Measurements from ENCODE around the gene GAS2L2. TPM values are rescaled to one million over a fixed set of nuclear protein-coding genes. Genes with fewer than 3 reads are reported as not detected.

The GAS2L2 gene
- total RNA-seq: under 1 TPM in 4 of 5 experiments, not detected in 1; 0.16 to 0.49 (median 0.24) TPM
- polyA plus RNA-seq: not detected
- total RNA-seq: not detected

DNA sequence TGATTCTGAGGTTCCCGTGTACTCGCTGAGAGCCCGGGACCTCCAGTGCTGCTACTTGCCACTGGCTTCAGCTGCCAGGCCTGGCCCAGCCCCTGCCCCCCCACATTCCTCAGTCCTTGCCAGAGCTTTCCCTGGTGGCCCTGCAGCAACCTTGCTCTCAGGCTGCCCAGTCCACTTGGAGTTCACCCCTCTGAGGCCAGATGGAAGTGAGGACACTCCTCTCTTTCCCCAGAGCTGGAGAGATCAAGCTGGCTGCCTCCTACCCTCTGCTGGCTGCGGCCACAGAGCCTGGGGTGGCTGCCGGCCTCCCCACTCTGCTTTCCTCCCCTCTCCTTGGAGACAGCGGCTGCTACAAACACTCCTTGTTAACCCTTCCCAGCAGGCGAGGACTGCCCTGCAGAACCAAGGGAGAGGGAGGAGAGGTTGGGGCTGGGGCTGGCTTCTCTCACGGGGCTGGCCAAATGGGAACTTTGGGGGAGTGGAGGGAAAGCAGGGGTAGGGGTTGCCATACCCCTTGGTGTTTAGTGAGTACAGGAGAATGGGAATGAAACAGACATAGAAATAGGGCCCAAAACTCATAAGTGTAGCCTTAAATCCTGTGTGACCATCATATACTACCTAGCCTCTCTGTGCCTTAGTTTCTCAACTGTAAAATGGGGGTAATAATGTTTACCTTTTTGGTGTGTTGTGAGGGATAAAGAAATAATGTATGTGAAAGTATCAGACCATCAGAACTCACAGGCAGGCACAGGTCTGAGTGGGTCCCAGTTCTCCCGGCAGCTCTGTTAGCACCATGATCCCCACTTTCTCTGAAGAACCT, at the start of gene GAS2L2:
GAS2L2 (minus strand) TSS at position 295 of the 820 bp plus-strand sequence. CDS start 389 bp downstream, outside the sequence.
- Histone ChIP-seq H3K27me3 (ENCODE audit: control insufficient read depth in 2 of 2, insufficient read depth in 2 of 2, low read length in 2 of 2) (peaks cover 0 to 4% of the 10 kb centered on the region in 2 donors), H3K36me3 (ENCODE audit: control insufficient read depth in 2 of 3, insufficient read depth in 3 of 3, low read length in 3 of 3) (no peaks in the 10 kb centered on the region), H3K9me3 (ENCODE audit: control insufficient read depth in 2 of 3, low read length in 3 of 3) (no peaks in the 10 kb centered on the region), H3K4me1 (ENCODE audit: control insufficient read depth in 2 of 2, insufficient read depth in 2 of 2, low read length in 2 of 2) (no peaks in the 10 kb centered on the region), H3K4me3 (ENCODE audit: low read length) (no peak within 1 kb of the TSS), H3K27ac (ENCODE audit: low read depth, low read length) (no peak within 1 kb of the TSS)
- H3K27ac Mint-ChIP-seq: no peak within 1 kb of the TSS
- no peak for ATAC-seq
- peaks cover 29 to 49% (median 33%) of the 10 kb centered on the region in 5 donors for H3K27me3 Mint-ChIP-seq
- no peaks in the 10 kb centered on the region for H3K9me3 Mint-ChIP-seq
- POLR2A ChIA-PET: no interaction called here
- intact Hi-C loops (cut with micrococcal nuclease): no loop called here
- H3K36me3 Mint-ChIP-seq: no peaks in the 10 kb centered on the region
- no peak for DNase-seq
- no peak within 1 kb of the TSS for H3K4me3 Mint-ChIP-seq
- H3K4me1 Mint-ChIP-seq: peaks cover 0 to 16% (median 3%) of the 10 kb centered on the region in 7 donors
- CTCF ChIA-PET: no interaction called here

DNA sequence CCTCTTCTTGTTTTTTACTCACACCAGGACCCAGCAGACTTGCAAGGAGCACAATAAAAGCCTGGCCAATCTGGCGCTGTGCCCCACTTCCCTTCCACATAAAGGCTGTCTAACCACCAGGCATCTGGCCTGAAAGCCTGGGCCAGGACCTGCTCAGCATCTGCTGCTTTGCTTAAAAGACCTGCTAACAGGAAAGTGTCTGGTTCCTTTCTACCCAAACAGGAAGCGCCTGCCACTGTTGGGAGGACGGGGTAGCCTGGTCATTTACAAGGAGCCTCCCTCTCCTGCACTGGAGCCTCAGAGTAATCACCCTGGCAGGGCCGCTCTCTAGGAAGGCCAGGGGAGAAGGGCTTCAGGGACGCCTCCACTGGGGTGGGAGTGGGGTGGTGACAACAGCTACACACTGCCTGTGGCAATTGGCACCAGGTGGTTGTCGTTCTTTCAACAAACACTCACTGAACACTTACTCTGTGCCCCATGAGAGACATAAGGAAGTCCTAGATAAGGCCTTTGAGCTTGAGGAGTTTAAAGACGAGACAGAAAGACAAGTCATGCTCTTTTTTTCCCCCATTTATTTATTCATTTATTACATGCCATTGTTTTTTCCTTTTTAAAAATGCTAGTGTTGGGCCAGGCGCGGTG, 48.7 kb upstream of the GAS2L2 start:
- H3K9me3 Mint-ChIP-seq: peaks cover 0 to 3% (median 0%) of the 10 kb centered on the region in 11 donors
- Histone ChIP-seq H3K4me1 (ENCODE audit: control insufficient read depth in 2 of 2, insufficient read depth in 2 of 2, low read length in 2 of 2) (peaks cover 0 to 22% of the 10 kb centered on the region in 2 donors), H3K27me3 (ENCODE audit: control insufficient read depth in 2 of 2, insufficient read depth in 2 of 2, low read length in 2 of 2) (no peaks in the 10 kb centered on the region), H3K27ac (ENCODE audit: low read depth, low read length) (peak overlapping the region; percentile 42), H3K9me3 (ENCODE audit: control insufficient read depth in 2 of 3, low read length in 3 of 3) (no peaks in the 10 kb centered on the region), H3K36me3 (ENCODE audit: control insufficient read depth in 2 of 3, insufficient read depth in 3 of 3, low read length in 3 of 3) (no peaks in the 10 kb centered on the region), H3K4me3 (ENCODE audit: low read length) (no peak overlapping the region)
- H3K27me3 Mint-ChIP-seq: peaks cover 0 to 29% (median 6%) of the 10 kb centered on the region in 5 donors
- CTCF ChIA-PET: interaction anchor here (0.5 to 1.4 kb wide), 5 partner anchors 9 to 661 kb away, joined by 3 to 7 read pairs (median 3); no protein-coding TSS in a partner anchor
- peaks cover 14 to 52% (median 42%) of the 10 kb centered on the region in 7 donors for H3K4me1 Mint-ChIP-seq
- H3K36me3 Mint-ChIP-seq: no peaks in the 10 kb centered on the region
- POLR2A ChIA-PET: interaction anchor here (1.1 kb wide), 1 partner anchor 37 kb away, joined by 6 read pairs; no protein-coding TSS in a partner anchor
- peak overlapping the region in 9 of 10 donors; percentile 42 to 81 (median 64) for H3K4me3 Mint-ChIP-seq
- peak overlapping the region; percentile 43 to 93 (median 85) for H3K27ac Mint-ChIP-seq
- DNase-seq: peak in 6 of 9 donors; percentile 19 to 34 (median 24)
- ATAC-seq: peak; percentile 25
- intact Hi-C loops (cut with micrococcal nuclease): loop anchor here (10.0 kb wide), 4 partner anchors 427 to 817 kb away; partner anchors contain the start of genes LIG3 (in 1 of the 2), SLFN11 (in 1 of the 2) and SLFN5 (in 1 of the 2)

DNA sequence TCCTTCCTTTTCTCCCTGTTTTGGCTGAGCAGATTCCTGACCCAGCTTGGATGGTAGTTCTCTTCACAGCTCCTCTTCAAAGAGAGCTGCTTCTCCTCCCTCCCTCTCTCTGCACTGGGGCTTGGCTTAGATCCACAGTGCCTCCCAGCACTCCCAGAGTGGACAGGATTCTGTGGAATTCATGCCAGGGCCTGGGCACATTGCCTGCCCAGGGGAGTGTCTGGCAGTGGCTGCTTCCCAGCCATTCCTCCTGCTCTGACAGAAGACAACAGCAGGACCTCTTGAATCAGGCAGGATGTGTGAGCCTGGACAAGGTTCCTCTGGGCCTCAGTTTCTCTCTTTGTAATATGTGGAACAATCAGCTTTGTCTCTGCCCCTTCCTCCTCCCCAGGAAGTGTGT, 46.9 kb upstream of the GAS2L2 start:
- H3K9me3 ChIP-seq (ENCODE audit: control insufficient read depth in 2 of 3, low read length in 3 of 3): no peaks in the 10 kb centered on the region
- no peak for DNase-seq
- ATAC-seq: no peak
- Mint-ChIP-seq H3K4me3 (peak overlapping the region in 1 of 10 donors; percentile 3), H3K36me3 (no peaks in the 10 kb centered on the region), H3K27ac (peak overlapping the region in 6 of 9 donors; percentile 24 to 85 (median 67)), H3K4me1 (peaks cover 14 to 58% (median 49%) of the 10 kb centered on the region in 7 donors), H3K9me3 (peaks cover 0 to 3% (median 0%) of the 10 kb centered on the region in 11 donors), H3K27me3 (peaks cover 0 to 43% (median 12%) of the 10 kb centered on the region in 5 donors)
- no peak overlapping the region for H3K4me3 ChIP-seq (ENCODE audit: low read length)
- CTCF ChIA-PET: interaction anchor here (1.3 to 2.2 kb wide), 3 partner anchors 9 to 36 kb away, joined by 4 to 9 read pairs (median 8); partner anchors contain the start of gene TAF15
- no peaks in the 10 kb centered on the region for H3K36me3 ChIP-seq (ENCODE audit: control insufficient read depth in 2 of 3, insufficient read depth in 3 of 3, low read length in 3 of 3)
- intact Hi-C loops (cut with micrococcal nuclease): loop anchor here (10.0 kb wide), 4 partner anchors 425 to 815 kb away; partner anchors contain the start of genes LIG3 (in 1 of the 2), SLFN11 (in 1 of the 2) and SLFN5 (in 1 of the 2)
- H3K27me3 ChIP-seq (ENCODE audit: control insufficient read depth in 2 of 2, insufficient read depth in 2 of 2, low read length in 2 of 2): no peaks in the 10 kb centered on the region
- POLR2A ChIA-PET: interaction anchor here (0.8 to 1.3 kb wide), 4 partner anchors 9 to 639 kb away, joined by 3 to 8 read pairs (median 5); partner anchors contain the start of gene TAF15
- H3K4me1 ChIP-seq (ENCODE audit: control insufficient read depth in 2 of 2, insufficient read depth in 2 of 2, low read length in 2 of 2): peaks cover 4 to 27% of the 10 kb centered on the region in 2 donors
- H3K27ac ChIP-seq (ENCODE audit: low read depth, low read length): no peak overlapping the region

DNA sequence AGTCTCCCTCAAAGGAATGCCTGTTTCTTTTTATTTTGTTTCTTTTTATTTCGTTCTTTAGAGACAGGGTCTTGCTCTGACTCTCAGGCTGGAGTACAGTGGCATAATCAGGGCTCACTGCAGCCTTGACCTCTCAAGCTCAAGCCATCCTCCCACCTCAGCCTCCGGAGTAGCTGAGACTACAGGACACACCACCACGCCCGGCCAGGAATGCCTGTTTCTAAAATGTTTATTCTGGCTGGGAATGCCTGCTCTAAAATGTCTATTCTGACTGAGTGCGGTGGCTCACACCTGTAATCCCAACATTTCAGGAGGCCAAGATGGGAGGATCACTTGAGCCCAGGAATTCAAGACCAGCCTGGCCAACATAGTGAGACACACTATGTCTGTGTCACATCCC, 44.9 kb upstream of the GAS2L2 start:
- H3K27ac Mint-ChIP-seq: no peak overlapping the region
- CTCF ChIA-PET: interaction anchor here (0.6 to 7.1 kb wide), 3 partner anchors 12 to 181 kb away, joined by 3 to 41 read pairs (median 15); partner anchors contain the start of gene TAF15
- peaks cover 0 to 62% (median 22%) of the 10 kb centered on the region in 5 donors for H3K27me3 Mint-ChIP-seq
- H3K4me1 Mint-ChIP-seq: peaks cover 15 to 65% (median 54%) of the 10 kb centered on the region in 7 donors
- peaks cover 0 to 3% (median 0%) of the 10 kb centered on the region in 11 donors for H3K9me3 Mint-ChIP-seq
- peak overlapping the region in 1 of 10 donors; percentile 12 for H3K4me3 Mint-ChIP-seq
- no peak overlapping the region for H3K27ac ChIP-seq (ENCODE audit: low read depth, low read length)
- H3K36me3 ChIP-seq (ENCODE audit: control insufficient read depth in 2 of 3, insufficient read depth in 3 of 3, low read length in 3 of 3): no peaks in the 10 kb centered on the region
- ATAC-seq: no peak
- no peak for DNase-seq
- no peaks in the 10 kb centered on the region for H3K9me3 ChIP-seq (ENCODE audit: control insufficient read depth in 2 of 3, low read length in 3 of 3)
- intact Hi-C loops (cut with micrococcal nuclease): no loop called here
- POLR2A ChIA-PET: interaction anchor here (1.8 to 6.0 kb wide), 2 partner anchors 11 to 15 kb away, joined by 4 to 34 read pairs; partner anchors contain the start of gene TAF15
- no peaks in the 10 kb centered on the region for H3K36me3 Mint-ChIP-seq
- peaks cover 4 to 33% of the 10 kb centered on the region in 2 donors for H3K4me1 ChIP-seq (ENCODE audit: control insufficient read depth in 2 of 2, insufficient read depth in 2 of 2, low read length in 2 of 2)
- H3K4me3 ChIP-seq (ENCODE audit: low read length): no peak overlapping the region
- H3K27me3 ChIP-seq (ENCODE audit: control insufficient read depth in 2 of 2, insufficient read depth in 2 of 2, low read length in 2 of 2): no peaks in the 10 kb centered on the region

DNA sequence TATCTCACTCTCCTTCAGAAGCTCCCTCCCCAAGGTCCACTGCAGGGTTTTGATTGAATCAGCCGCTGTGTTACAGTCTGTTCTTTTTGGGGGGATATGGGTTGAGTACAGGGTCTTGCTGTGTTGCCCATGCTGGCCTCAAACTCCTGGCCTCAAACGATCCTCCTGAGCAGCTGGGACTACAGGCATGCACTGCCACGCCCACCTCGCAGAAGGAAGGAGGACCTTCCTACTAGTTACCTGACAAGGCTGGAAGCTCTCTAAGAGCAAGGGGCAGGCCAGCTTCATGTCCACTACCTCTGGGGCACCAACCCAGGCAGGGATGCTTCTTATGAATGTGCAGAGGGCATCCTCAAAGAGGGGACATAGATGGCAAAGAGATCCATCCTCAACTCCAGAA, 44.3 kb upstream of the GAS2L2 start:
- Histone ChIP-seq H3K36me3 (ENCODE audit: control insufficient read depth in 2 of 3, insufficient read depth in 3 of 3, low read length in 3 of 3) (no peaks in the 10 kb centered on the region), H3K9me3 (ENCODE audit: control insufficient read depth in 2 of 3, low read length in 3 of 3) (no peaks in the 10 kb centered on the region), H3K27me3 (ENCODE audit: control insufficient read depth in 2 of 2, insufficient read depth in 2 of 2, low read length in 2 of 2) (no peaks in the 10 kb centered on the region), H3K4me1 (ENCODE audit: control insufficient read depth in 2 of 2, insufficient read depth in 2 of 2, low read length in 2 of 2) (peaks cover 4 to 33% of the 10 kb centered on the region in 2 donors), H3K27ac (ENCODE audit: low read depth, low read length) (no peak overlapping the region), H3K4me3 (ENCODE audit: low read length) (no peak overlapping the region)
- intact Hi-C loops (cut with micrococcal nuclease): no loop called here
- ATAC-seq (no peak), DNase-seq (no peak)
- Mint-ChIP-seq H3K27me3 (peaks cover 0 to 68% (median 22%) of the 10 kb centered on the region in 5 donors), H3K4me3 (peak overlapping the region in 3 of 10 donors; percentile 46 to 84 (median 53)), H3K27ac (no peak overlapping the region), H3K36me3 (no peaks in the 10 kb centered on the region), H3K4me1 (peaks cover 15 to 65% (median 54%) of the 10 kb centered on the region in 7 donors), H3K9me3 (peaks cover 0 to 3% (median 0%) of the 10 kb centered on the region in 11 donors)
- ChIA-PET CTCF (interaction anchor here (0.6 to 7.1 kb wide), 5 partner anchors 12 to 87 kb away, joined by 4 to 41 read pairs (median 6); partner anchors contain the start of gene TAF15), POLR2A (interaction anchor here (1.0 to 6.0 kb wide), 5 partner anchors 9 to 33 kb away, joined by 3 to 34 read pairs (median 4); partner anchors contain the start of gene TAF15)

Data from naive thymus-derived CD4-positive, alpha-beta T cell (primary cell).